D341Med (cell line): ENCODE data around the gene THSD4.
"Not testable (repeated sequence)": the region's sequence is repeated elsewhere in the genome, so short reads cannot be mapped to it uniquely, and the experiment has no call there.

Source experiments
- DNase-seq: peaks from one replicate; pipeline ENCODE4 v3.0.0; 2012; ENCODE audit warnings: low spot score

The THSD4 gene

GRCh38 chr15:71691458-71692417, 576.5 kb downstream of the THSD4 start:
- DNase-seq, result no peak

- no peak for DNase-seq
These were observed 582.0 kb downstream of the THSD4 start for GRCh38 chr15:71697236-71697635.

- DNase-seq, result no peak
These were observed 582.8 kb downstream of the THSD4 start for GRCh38 chr15:71698030-71698429.

- DNase-seq, result no peak
These were observed 583.5 kb downstream of the THSD4 start for GRCh38 chr15:71698742-71699141.

GRCh38 chr15:71699977-71700376, 584.7 kb downstream of the THSD4 start:
- no peak for DNase-seq

GRCh38 chr15:71701808-71702207, 586.5 kb downstream of the THSD4 start:
- DNase-seq, result no peak

- no peak for DNase-seq
These were observed 587.2 kb downstream of the THSD4 start for GRCh38 chr15:71702496-71702895.

DNA sequence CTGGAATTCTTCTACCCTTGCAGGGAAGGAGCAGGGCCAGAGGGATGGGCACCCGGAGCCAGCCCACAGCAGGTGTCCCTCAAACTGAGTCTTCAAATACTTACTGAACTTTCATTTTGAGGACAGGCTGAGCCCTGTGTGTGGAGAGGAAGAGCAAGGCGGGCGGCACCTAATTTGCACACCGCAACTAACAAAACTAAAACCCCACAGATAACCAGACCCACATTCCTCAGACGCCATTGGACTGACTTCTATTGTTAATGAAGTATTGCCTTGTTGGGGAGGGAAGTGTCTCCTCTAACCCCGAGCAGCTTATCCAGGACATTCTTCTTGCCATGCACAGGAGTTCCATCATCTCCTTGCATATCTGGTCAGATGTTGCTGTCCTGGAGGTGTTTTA, 589.9 kb downstream of the THSD4 start:
- no peak for DNase-seq

- DNase-seq, result no peak
These were observed 591.4 kb downstream of the THSD4 start for GRCh38 chr15:71706461-71707229.

DNA sequence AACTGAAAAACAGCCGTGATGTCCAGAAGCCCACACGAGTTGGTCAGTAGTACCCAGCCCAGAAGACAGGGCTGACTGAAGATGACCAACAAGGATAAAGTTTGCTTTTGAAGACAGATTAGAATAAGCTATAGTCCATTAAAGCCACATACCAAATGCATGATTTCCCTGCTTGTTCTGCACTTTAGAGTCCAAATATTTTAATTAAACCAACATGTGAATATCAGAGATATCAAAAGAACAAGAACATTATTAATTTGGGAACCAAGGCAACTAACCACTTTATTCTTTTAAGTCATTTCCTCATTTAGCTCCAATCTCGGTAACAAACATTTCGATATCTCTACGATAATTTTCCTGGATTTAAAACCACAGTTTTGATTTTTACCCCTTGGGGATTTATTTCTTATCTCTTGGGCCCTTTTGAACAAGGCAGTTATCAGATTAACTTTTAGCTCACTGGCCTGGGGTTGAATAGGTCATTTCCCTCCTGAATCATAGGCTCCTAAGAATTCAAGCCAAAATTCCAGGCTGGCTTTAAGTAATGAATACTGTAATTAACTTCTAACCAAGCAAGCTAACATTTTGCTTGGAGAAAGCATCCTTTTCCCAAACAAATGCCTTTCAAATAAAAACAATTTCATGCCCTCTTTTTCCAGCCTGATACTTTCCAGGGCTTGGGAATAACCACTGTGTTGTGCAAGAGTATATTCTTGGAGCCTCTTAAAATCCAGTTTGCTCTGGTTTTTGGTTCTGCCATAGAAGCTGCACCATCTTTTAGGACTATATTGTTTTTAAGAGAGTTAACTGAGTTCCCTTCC, 592.2 kb downstream of the THSD4 start:
- DNase-seq, result no peak

DNA sequence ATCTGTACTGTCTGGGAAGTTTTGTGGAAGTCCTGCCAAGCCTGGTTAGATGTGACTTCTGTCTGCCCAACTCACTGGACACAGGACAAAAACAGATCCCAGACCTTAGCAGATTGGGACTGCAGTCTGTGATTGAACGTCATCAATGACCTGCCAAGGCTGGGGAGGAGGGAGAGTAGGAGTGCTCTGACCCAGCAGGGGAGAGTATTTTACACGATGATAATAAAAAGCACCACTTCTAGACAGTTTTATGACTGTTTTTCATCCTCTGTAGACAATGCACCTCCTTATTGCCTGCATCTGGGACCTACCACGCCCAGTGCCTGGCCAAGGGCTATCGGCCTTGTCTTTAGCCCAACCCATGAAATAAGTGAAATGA, 592.8 kb downstream of the THSD4 start:
- no peak for DNase-seq

DNA sequence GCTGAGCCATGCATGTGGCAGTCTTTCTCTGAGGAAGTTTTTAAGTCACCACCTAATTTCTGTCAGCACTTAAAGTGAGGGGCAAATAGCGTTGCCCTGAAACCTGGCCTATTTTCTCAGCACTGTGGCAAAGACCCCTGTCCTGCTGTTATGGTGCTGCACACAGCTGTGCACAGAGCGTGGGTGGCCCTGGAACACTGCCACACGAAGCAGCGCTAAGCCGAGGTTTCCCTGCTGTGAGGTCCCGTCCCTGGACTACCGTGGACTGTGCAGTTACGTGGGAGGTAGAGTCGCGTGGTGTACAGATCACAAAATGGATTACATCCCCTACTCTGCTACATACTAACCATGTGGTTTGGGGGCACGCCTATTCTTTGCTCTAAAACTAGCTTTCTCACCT, 593.5 kb downstream of the THSD4 start:
- DNase-seq, result no peak

DNA sequence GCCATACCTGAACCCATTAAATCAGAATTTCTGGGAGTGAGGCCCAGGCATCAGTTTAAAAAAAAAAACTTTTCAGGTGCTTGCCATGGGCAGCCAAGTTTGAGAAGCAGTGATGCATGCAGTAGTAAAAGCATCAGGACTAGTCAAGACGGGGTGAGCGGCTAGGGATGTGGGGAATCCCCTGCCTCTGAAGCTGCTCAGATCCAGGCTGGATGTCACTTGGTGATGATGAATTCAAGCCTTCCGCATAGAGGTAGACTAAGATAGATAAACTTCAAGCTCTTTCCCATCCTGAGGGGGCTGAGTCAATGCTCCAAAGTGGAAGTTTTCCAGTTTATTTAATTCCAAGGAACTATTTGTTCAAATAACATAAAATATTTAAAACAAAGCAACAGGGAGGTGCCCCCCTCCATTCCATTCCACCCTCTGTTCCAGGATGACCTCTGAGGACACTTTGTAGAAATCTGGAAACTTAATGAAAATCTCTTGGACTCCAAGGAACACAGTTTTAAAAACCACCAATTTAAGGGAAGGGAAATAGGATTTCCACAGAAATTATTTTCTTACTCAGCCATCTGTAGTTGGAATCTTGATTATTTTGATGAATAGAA, 594.6 kb downstream of the THSD4 start:
- DNase-seq, result no peak

DNA sequence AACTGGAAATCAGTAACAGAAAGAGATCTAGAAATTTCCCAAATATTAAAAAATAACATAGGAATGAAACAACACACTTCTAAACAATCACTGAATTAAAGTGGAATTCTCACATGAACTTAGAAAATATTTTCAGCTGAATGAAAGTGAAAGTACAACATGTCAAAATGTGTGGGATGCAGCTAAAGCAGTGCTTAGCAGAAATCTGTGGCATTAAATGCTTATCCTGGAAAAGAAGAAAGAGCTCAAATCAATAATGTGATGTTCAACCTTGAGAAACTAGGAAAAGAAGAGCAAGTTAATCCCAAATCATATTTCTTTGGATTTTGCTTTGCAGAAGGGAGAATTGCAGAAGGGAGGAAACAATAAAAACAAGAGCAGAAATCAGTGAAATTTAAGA, 596.9 kb downstream of the THSD4 start:
- no peak for DNase-seq

DNA sequence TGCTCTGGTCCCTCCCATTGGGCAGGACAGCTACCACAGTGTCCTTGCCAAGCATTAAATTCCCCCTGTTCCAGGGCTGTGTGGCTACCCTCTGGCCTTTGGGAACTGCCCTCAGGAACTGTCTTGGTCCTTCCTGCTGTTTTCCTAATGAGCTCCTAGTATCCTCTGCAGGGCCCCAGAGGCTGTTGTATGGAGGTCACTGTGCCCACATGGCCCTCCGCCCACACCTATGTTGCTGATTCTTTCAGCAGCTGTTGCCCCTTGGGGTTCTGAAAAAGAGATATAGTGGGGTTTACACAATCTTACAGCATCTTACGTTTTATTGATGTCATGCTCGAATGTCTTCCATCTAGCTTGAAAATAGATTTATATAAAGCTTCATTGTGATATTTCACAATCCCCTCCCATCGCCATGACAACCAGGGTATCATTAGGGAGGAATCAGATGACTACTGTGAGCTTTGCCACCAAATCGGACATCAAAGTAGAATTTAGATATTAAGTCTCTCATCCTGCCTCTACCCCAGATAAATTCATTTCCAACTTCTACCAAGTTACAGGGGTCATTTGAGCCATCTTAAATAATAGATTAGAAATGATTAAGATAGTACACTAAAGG, 598.0 kb downstream of the THSD4 start:
- DNase-seq, result no peak

DNA sequence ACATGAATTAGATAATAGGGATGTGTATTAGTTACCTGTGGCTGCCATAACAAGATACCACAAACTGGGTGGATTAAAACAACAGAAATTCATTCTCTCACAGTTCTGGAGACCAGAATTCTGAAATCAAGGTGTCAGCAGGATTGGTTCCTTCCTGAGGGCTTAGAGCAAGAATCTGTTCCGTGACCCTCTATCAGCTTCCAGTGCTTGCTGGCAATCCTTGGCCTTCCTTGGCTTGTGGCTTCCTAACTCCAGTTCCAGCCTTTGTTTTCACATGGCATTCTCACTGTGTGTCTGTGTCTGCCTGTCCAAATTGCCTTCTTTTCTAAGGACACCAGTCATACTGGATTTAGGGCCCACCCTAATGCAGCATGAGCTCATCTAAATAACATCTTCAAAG, 600.6 kb downstream of the THSD4 start:
- DNase-seq, result no peak

DNA sequence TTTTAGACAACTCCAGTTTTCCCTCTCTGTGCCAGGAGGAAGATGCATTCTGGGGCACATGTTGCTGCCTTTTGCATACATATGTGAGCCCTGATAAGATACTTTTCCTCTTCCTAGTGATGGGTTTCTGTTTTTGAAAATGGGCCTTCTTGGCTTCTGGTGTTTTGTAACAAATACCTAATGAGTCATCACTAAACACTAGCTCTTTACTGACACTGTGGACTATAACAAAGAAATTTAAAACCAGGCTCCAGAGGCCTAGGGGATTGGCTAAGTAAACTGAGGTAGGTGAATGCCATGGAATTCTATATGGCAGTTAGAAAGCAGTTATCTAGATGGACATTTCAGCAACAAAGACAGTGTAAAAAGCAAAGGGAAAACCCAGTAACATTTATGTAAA, 601.7 kb downstream of the THSD4 start:
- DNase-seq, result no peak

GRCh38 chr15:71718116-71718910, 603.0 kb downstream of the THSD4 start:
- DNase-seq, result no peak

DNA sequence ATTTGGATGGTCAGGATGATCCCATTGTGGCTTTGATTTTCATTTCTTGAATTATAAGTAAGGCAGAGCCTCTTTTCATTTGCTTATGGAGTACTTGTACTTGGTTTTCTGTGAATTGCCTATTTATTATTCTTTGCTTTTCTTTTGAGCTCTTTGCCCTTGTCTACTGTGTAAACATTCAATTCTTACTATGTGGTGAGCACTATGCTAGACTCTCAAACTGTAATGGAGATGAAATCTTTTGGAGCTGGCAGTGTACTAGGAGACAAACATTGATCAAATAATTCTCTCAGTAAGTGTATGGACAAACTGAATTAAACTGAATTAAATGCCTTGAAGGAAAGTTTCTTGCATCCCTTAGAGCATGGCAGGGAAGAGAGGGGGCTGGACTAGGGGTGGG, 608.1 kb downstream of the THSD4 start:
- no peak for DNase-seq

GRCh38 chr15:71725207-71725955, 610.1 kb downstream of the THSD4 start:
- not testable (repeated sequence) for DNase-seq
